LHCN-M2 (cell line): ENCODE measurements around the gene SYT5. TPM values are rescaled to one million over a fixed set of nuclear protein-coding genes. Genes with fewer than 3 reads are reported as not detected.

Experiments used
- DNase-seq: peaks from one replicate; pipeline ENCODE4 v3.0.0-alpha.2; 2012; ENCODE audit warnings: low read depth
- total RNA-seq: library from RNA; depleted of rRNA; stranded (reverse); fragments of >200 nt; gene quantifications from 2 replicates; pipeline ENCODE4 v1.2.3, GENCODE V29; 2014; rRNA removed

Gene SYT5
- total RNA-seq, 1 experiment from 2014 or later: not detected

GRCh38 chr19:55147545-55148251 is 32.4 kb downstream of the SYT5 start:
- DNase-seq: peak; percentile 86

GRCh38 chr19:55146705-55147273 is 33.3 kb downstream of the SYT5 start:
- no peak for DNase-seq

- no peak for DNase-seq
Observed at GRCh38 chr19:55146078-55146704, 33.9 kb downstream of the SYT5 start.

GRCh38 chr19:55145232-55145631 is 34.9 kb downstream of the SYT5 start:
- no peak for DNase-seq

GRCh38 chr19:55141696-55142095 is 38.4 kb downstream of the SYT5 start:
- no peak for DNase-seq

- DNase-seq: no peak
Observed at GRCh38 chr19:55137915-55138314, 42.2 kb downstream of the SYT5 start.

- no peak for DNase-seq
Observed at GRCh38 chr19:55136399-55137102, 43.5 kb downstream of the SYT5 start.

- DNase-seq: no peak
Observed at GRCh38 chr19:55134736-55135135, 45.4 kb downstream of the SYT5 start.

- DNase-seq: no peak
Observed at GRCh38 chr19:55133639-55134444, 46.2 kb downstream of the SYT5 start.

GRCh38 chr19:55132453-55133129 is 47.5 kb downstream of the SYT5 start:
- no peak for DNase-seq

- no peak for DNase-seq
Observed at GRCh38 chr19:55131421-55131820, 48.7 kb downstream of the SYT5 start.

Other genes with a start within 250 kb of the SYT5 start
- gene NLRP7, start 232.8 kb downstream of the SYT5 start, total RNA-seq: not detected in 2 replicates
- not detected in 2 replicates for gene NLRP2, start 213.9 kb downstream of the SYT5 start, total RNA-seq
- not detected in 2 replicates for gene GP6, start 142.0 kb downstream of the SYT5 start, total RNA-seq
- gene RDH13, start 117.1 kb downstream of the SYT5 start, total RNA-seq: 6.5 and 8.7 TPM in 2 replicates
- gene EPS8L1, start 104.4 kb downstream of the SYT5 start, total RNA-seq: 2.0 and 2.2 TPM in 2 replicates
- gene PPP1R12C, start 62.7 kb downstream of the SYT5 start, total RNA-seq: 78.0 and 90.4 TPM in 2 replicates
- 52.6 and 73.4 TPM in 2 replicates for gene TNNT1, start 31.1 kb downstream of the SYT5 start, total RNA-seq
- 0.26 and 0.92 TPM in 2 replicates for gene TNNI3, start 22.6 kb downstream of the SYT5 start, total RNA-seq
- gene DNAAF3, start 13.7 kb downstream of the SYT5 start, total RNA-seq: 0.90 and 1.3 TPM in 2 replicates
- gene PTPRH, start 29.2 kb upstream of the SYT5 start, total RNA-seq: 0.19 and 0.29 TPM in 2 replicates
- 0.98 and 1.5 TPM in 2 replicates for gene TMEM86B, start 48.5 kb upstream of the SYT5 start, total RNA-seq
- gene PPP6R1, start 78.7 kb upstream of the SYT5 start, total RNA-seq: 57.1 and 61.4 TPM in 2 replicates
- 45.7 and 49.8 TPM in 2 replicates for gene HSPBP1, start 99.8 kb upstream of the SYT5 start, total RNA-seq
- 5.7 and 10.8 TPM in 2 replicates for gene BRSK1, start 103.7 kb upstream of the SYT5 start, total RNA-seq
- gene TMEM150B, start 145.1 kb upstream of the SYT5 start, total RNA-seq: not detected in 2 replicates
- gene KMT5C, start 159.6 kb upstream of the SYT5 start, total RNA-seq: 14.8 and 16.9 TPM in 2 replicates
- not detected in 2 replicates for gene COX6B2, start 174.4 kb upstream of the SYT5 start, total RNA-seq
- gene GARIN5B, start 183.0 kb upstream of the SYT5 start, total RNA-seq: not detected in 2 replicates
- 1.7 and 2.1 TPM in 2 replicates for gene IL11, start 190.2 kb upstream of the SYT5 start, total RNA-seq
- not detected in 2 replicates for gene TMEM190, start 196.5 kb upstream of the SYT5 start, total RNA-seq
- 0.32 TPM in 1 of 2 replicates, not detected in the other for gene TMEM238, start 204.0 kb upstream of the SYT5 start, total RNA-seq
- 306 and 535 TPM in 2 replicates for gene RPL28, start 205.6 kb upstream of the SYT5 start, total RNA-seq
- gene UBE2S, start 227.5 kb upstream of the SYT5 start, total RNA-seq: 254 and 267 TPM in 2 replicates